Peyer's patch (tissue), 4 donors: Measurements from ENCODE around the gene DMBT1.

Experiments used
- CTCF ChIP-seq, 6 experiments: fragments of 450-650 bp in 4 of 6; fragments of 200-600 bp in 2 of 6; sonication (generic) in 1 of 6; IDR thresholded peaks; one replicate each; pipeline ENCODE4 v1.5.1; 2017 to 2019; ENCODE audit warnings: antibody characterized with exemption in 6 of 6, mild to moderate bottlenecking in 3 of 6, moderate library complexity in 1 of 6
- POLR2A ChIP-seq, 2 donors: fragments of 450-650 bp; IDR thresholded peaks; one replicate each; pipeline ENCODE4 v1.5.1; 2017; ENCODE audit warnings: antibody characterized with exemption in 2 of 2, mild to moderate bottlenecking in 2 of 2, moderate library complexity in 2 of 2

DNA sequence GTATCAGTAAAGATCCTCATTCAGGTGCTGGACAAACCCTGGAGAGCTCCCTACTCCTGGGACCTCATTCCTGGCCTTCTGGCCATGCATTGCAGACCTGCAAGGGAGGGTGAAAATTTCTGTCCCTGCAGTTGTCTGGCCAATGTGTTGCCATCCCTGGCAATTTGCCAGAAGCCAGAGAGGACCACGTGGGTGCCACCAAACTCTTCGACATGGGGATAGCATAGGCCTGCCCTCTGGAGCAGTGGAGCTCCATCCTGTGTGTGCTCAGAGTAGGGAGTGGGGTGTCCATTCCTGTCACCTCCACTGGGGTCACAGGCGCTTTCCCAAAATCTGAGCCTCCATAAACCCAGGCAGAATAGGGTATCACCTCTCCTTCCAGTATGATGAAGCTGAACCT lies 31.2 kb downstream of the DMBT1 start:
- TF ChIP-seq CTCF (IDR thresholded peaks at IDR 0.05) (no peak), POLR2A (IDR thresholded peaks at IDR 0.05) (no peak)
